Transverse colon (tissue), 4 donors: ENCODE measurements around the gene ARID3C.

ENCODE experiments used
- POLR2A ChIP-seq: fragments of 450-650 bp; IDR thresholded peaks from one replicate; pipeline ENCODE4 v1.6.1; 2016; ENCODE audit warnings: antibody characterized with exemption, mild to moderate bottlenecking, moderate library complexity
- POLR2AphosphoS5 ChIP-seq, 3 donors: sonication (generic); formaldehyde crosslinking; IDR thresholded peaks; one replicate each; pipeline ENCODE4 v1.6.1; 2016; ENCODE audit warnings: antibody characterized with exemption in 3 of 3
- TF ChIP-seq, protein P1 (sequence below), 5 experiments: fragments of 200-600 bp in 3 of 5; fragments of 450-650 bp in 2 of 5; sonication (generic) in 3 of 5; IDR thresholded peaks; 1 replicate in 2 of 5; 2 replicates in 3 of 5; pipeline ENCODE4 v1.5.1; 2016 to 2017; ENCODE audit warnings: antibody characterized with exemption in 5 of 5, inconsistent platforms in 3 of 5, mild to moderate bottlenecking in 2 of 5, moderate library complexity in 1 of 5

DNA sequence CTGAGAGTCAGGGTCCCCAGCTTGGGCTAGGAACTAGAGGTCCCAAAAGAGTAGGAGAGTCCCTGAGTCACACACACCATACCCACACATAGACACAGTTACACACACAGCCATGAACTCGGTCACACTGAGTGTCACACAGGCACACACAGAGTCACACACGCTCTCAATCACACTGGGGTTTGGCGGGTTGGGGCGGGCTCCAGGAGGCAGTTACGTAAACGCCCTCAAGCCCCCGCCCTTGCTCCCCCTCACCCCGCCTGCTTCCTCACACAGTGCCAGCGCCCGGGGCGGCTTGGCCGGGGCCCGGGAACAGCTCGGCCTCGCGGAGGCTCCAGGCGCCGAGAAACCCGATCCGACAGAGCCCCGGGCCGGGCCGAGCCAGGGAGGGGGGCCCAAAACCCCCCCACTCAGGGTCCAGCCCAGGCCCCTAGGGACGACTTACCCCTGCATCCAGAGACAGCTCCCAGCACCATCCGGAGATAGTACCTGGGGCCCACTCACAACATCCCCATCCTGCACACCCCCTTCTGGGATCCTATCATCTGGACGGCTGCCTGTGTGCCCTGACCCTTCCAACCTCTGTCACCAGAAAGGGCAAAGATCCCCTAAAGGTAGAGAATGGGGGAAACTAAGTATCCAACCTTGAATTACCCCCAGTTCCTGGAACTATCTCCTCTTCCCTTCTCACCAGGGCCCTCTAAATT, 35.8 kb downstream of the ARID3C start:
- TF ChIP-seq POLR2A (no peak), POLR2AphosphoS5 (IDR thresholded peaks at IDR 0.05) (no peak)
- TF ChIP-seq, protein P1, sequence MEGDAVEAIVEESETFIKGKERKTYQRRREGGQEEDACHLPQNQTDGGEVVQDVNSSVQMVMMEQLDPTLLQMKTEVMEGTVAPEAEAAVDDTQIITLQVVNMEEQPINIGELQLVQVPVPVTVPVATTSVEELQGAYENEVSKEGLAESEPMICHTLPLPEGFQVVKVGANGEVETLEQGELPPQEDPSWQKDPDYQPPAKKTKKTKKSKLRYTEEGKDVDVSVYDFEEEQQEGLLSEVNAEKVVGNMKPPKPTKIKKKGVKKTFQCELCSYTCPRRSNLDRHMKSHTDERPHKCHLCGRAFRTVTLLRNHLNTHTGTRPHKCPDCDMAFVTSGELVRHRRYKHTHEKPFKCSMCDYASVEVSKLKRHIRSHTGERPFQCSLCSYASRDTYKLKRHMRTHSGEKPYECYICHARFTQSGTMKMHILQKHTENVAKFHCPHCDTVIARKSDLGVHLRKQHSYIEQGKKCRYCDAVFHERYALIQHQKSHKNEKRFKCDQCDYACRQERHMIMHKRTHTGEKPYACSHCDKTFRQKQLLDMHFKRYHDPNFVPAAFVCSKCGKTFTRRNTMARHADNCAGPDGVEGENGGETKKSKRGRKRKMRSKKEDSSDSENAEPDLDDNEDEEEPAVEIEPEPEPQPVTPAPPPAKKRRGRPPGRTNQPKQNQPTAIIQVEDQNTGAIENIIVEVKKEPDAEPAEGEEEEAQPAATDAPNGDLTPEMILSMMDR (IDR thresholded peaks at IDR 0.05): no peak
